Stimulated activated CD4-positive, alpha-beta T cell treated with anti-CD3 and anti-CD28 coated beads, Interleukin-15, amount 100 ng/mL, for 24 hours (primary cell): Measurements from ENCODE around the gene PPFIA1.
"Not testable (repeated sequence)": the region's sequence is repeated elsewhere in the genome, so short reads cannot be mapped to it uniquely, and the experiment has no call there.

Experiments
- DNase-seq: peaks from one replicate; pipeline ENCODE4 v3.0.0-alpha.2; 2020

The PPFIA1 gene

DNA sequence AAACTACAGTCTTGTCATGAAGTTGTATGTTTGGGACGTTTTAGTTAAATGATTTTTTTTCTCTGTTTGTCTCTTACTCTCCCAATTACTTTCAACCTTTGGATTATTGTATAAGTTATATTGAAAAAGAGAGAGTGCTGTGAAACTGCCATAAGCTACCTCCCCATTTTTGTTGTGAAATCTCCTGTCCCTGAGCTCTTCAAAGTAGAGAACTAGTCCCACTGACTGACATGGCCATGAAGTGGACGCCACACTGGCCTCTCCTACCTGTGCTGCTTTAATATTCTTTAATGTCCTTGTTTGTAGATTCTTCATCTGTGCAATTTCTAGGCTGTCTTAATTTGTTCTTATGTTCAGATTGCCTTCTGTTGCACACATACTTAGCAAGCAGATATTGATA, 56.3 kb downstream of the PPFIA1 start:
- DNase-seq, result no peak

DNA sequence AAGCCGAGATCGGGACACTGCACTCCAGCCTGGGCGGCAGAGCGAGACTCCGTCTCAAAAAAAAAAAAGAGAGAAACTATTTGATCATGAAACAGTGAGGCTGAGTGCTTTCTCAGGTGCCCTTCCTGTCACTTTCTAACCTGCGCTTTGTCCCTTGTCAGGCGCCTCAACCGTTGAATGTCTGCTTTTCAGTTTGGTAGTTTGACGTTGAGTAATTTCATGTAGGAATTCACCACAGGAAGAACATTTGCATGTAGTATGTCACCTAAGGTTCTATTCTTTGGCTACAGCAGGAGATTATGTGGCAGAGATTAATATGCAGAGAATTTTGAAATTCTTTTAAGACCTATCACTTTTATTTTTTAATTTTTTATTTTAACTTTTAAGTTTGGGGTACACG, 57.2 kb downstream of the PPFIA1 start:
- DNase-seq, result no peak

DNA sequence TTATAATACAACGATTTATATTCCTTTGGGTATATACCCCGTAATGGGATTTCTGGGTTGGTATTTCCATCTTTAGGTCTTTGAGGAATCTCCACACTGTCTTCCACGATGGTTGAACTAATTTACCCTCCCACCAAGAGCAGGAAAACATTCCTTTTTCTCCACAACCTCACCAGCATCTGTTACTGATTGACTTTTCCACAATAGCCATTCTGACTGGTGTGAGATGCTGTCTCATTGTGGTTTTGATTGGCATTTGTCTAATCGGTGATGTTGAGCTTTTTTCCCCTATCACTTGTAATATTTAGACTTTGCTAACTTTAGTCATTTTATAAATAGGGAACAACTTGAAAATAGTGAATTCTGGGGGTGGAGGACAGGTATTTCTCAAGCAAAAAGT, 58.1 kb downstream of the PPFIA1 start:
- no peak for DNase-seq

DNA sequence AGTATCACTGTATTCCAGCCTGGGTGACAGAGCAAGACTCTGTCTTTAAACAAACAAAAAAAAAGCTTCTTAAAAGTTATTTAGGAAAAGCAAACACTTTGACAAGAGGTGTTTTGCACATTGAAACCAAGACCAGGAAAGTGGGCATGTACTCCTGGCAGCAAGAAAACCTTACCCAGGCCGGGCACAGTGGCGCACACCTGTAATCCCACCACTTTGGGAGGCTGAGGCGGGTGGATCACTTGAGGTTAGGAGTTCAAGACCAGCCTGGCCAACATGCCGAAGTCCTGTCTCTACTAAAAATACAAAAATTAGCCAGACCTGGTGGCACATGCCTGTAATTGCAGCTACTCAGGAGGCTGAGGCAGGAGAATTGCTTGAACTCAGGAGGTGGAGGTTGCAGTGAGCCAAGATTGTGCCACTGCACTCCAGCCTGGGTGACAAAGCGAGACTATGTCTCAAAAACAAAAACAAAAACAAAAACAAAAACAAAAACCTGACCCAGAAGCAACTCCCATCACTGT, 60.9 kb downstream of the PPFIA1 start:
- DNase-seq, result not testable (repeated sequence)

DNA sequence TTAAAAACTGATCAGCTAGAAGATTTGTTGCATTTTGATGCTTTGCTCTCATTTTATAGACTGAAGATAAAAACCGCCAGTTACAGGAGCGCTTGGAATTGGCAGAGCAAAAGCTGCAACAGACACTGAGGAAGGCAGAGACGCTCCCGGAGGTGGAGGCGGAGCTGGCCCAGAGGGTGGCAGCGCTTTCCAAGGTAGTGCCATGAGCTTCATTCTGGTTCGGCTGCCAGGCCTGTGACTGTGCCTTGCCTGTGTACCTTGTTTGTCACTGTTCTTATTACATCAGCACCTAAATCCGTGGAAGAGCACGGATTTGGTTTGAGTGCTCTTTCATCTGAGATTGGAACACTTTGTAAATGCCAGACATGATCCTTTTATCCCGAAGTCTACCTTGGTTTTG, 61.4 kb downstream of the PPFIA1 start:
- no peak for DNase-seq

DNA sequence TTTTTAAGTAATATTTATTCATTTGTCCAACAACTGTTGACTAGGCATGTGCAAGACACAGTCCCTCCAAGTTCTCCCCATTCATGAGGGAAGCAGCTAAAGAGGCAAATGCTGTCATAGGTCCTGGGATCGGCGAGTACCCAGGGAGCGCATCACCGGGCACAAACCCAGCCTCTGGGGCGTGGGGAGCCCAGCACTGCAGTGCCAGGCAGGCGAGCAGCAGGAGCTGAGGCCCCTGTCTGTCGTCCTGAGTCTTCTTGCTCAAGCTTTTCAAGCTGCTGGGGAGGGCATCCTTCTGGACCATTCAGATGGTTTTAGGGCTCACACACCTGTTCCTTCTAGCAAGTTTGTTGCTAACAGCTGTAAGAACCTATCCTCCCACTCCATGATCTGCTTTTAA, 62.1 kb downstream of the PPFIA1 start:
- no peak for DNase-seq

DNA sequence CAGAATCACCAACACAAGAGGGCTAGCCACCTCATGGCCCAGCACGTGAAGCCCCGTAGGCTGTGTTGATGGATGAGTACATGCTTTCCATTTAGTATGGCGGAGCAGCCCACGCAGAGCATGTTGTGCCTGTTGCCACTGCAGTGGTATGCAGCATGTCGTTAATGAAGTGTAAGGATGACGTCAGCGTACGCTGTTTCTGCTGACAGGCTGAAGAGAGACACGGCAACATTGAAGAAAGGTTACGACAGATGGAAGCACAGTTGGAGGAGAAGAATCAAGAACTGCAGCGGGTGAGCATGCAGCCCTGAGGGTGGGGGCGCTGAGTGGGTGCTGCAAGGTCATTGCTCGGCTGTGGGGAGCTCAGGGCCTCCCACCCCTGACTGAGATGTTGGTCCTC, 62.8 kb downstream of the PPFIA1 start:
- DNase-seq, result no peak

DNA sequence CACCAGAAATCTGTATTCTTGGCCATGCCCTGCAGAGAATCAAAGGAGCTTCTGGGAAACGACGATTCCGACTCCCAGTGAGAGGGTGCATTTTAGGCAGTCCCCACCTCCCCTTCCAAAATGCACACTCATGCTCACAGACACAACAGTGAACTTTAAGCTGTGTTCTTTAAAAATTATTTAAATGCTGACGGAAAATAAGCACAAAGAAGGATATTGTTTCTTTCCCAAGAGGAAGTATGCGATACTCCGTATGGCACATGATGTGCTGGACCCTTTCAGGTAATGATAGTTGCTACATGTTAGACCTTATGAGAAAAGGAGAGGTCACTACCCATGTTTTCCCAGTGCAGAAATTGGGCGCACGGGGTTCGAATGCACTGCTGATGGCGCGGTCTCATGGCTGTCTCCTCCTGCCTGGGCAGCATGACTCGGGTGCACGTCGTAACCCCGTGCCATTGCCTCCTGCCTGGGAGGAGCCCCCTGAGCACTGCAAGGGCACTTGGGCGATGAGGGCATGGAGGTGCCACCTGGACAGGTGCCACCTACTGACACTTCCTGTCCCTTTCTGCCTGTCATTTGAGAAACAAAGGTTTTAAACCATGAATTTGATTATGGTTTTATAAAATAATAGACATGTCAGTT, 64.0 kb downstream of the PPFIA1 start:
- DNase-seq, result no peak

DNA sequence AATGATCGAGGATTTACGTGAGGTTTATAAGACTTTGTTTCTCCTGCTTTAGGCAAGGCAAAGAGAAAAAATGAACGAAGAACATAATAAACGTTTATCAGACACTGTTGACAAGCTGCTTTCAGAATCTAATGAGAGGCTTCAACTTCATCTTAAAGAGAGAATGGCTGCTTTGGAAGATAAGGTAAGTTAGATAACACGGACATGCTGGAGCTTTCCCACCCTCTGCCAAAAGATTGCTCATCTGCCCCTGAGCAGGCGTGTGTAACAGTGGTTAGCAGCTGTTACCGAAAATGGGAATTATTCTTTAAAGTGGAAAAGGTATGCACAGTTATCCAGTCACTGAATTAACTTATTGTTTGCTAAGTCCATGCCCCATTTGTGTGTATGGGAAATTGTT, 65.0 kb downstream of the PPFIA1 start:
- DNase-seq, result no peak

DNA sequence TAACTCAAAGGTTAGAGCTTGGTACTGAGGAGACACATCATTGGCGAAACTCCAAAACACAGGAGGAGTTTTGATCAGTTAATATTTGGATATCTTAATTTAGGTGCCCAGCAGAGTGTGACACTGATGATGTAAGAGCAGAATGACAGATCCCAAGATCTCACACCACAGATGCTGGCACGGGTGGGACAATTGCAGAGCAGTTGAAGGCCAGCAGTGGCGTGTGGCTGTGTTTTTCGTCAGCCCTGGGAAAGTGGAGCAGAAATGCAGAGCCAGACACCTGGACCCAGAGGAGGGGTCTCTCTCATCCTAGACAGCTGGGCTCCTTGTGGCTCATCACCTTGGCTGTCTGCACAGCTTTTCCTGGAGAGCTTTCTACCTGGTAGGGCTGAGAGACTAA, 68.1 kb downstream of the PPFIA1 start:
- no peak for DNase-seq

DNA sequence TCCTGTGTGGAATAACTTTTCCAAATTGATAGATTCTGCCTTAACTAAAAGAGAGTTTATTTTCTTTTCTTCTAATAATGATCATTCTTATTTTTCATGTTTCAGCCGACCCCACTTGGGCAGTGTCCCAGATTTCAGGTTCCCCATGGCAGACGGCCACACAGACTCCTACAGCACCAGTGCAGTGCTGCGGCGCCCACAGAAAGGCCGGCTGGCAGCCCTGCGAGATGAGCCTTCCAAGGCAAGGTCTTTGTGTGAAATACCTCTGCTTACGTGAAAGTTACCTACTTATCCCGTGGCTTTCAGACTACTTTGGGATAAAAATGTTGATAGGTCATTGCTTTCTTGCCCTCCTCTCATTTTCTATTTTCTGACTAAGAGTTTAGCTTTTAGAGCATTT, 68.6 kb downstream of the PPFIA1 start:
- no peak for DNase-seq

DNA sequence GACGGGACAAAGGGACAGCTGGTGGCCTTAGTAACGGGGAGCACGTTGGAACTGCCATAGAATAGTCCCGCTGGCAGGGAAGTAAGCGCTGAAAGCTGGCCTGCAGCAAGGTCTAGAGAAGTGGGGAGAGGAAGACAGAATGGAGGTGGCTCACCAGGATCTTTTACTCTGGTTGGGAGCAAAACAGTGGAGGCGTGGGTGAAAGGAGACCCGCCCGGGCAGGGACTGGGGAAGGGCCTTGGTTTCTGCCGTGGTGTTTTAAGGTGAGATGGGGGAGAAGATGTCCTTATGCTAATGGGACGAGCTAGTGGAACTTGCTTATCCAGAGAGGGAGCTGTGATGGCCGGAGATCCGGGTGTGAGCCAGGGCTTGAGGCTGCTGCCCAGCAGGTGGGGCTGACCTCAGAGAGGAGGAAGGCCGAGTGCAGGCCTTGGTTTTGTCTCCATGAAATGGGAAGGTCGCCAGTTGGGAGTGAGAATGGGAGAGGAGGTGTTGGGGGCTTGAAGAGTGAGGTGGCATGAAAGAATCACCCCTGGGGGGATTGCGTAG, 71.5 kb downstream of the PPFIA1 start:
- no peak for DNase-seq

DNA sequence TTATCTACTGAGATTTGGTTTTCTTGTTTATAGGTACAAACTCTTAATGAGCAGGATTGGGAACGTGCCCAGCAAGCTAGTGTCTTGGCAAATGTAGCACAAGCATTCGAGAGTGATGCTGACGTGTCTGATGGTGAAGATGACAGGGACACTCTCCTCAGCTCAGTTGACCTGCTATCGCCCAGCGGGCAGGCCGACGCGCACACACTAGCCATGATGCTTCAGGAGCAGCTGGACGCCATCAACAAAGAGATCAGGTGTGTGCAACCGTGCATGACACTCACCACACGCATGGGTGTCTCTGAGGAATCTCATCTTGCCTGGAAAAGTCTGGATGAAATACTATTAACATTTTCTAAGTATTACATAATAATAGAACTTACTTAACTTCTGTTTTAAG, 73.1 kb downstream of the PPFIA1 start:
- no peak for DNase-seq

DNA sequence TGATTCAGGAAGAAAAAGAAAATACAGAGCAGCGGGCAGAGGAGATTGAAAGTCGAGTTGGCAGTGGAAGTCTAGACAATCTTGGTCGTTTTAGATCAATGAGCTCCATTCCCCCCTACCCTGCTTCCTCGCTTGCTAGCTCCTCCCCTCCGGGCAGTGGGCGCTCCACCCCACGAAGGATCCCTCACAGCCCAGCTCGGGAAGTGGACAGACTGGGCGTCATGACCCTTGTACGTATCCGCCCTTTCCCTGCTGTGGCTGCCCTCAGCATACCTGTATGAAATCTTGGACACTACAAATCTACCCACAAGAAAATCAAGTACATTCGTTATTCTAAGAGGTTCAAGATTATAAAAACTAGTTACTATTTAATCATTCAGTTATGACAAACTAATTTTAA, 77.7 kb downstream of the PPFIA1 start:
- no peak for DNase-seq

DNA sequence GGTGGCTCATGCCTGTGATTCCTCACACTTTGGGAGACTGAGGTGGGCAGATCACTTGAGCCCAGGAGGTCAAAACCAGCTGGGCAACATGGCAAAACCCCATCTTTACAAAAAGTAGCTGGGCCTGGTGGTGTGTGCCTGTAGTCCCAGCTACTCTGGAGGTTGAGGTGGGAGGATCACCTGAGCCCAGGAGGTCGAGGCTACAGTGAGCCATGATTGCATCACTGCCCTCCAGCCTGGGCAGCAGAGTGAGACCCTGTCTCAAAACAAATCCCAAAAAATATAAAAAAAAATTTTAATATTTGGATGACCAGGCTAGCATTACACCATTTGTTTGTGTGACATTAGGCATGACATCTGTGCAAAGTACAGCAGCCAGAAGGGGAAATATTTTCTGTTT, 78.1 kb downstream of the PPFIA1 start:
- DNase-seq, result no peak

DNA sequence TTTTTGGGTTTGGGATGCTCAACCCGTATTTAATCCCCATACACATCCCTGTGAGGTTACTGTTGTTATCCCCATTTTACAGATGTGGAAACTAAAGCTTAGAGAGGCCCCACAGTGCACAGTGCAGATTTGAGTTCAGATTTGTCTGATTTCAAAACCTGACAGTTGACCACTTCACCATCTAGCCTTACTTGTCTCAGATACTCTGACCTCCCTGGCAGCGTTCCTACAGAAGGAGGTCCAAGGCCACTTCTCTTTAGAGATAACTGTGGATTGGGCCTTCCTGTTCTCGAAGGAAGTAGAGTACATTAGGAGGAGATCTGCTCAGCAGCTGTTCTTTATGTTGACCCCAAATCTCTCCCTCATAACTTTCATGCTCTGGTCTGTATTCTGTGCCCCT, 81.2 kb downstream of the PPFIA1 start:
- no peak for DNase-seq

DNA sequence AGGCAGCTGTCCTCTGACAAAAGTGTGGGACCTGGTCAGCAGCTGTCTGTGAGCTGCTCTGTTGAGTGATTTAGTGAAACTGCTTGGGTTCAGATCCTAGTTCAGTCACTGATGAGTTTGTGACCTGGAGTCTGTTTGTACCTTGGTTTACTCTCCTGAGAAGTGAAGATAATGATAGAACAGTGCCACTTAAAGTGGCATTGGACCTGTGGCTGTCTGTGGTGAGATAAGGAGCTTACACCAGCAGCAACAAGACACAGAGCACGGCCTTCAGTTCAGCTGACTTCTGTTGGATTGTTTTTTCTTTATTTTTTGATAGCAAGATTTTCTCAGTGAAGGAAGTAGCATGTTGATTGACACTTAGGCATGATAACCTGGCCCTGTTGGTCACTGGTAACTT, 81.6 kb downstream of the PPFIA1 start:
- no peak for DNase-seq

DNA sequence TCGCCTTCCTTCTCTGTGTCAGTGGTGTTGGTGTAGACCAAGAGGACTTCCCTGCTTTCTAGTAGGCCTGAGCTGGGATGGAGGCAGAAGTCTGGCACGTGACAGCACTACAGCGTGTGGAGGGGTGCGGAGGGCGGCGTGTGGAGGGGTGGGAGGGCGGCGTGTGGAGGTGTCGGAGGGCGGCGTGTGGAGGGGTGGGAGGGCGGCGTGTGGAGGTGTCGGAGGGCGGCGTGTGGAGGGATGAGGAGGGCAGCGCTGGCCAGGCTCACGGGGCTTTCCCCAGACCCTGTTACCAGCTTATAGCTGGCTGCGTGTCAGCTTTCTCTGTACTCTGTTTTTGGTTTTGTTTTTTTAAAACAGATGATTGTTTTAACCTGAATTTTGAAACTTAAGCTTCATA, 82.1 kb downstream of the PPFIA1 start:
- DNase-seq, result no peak

DNA sequence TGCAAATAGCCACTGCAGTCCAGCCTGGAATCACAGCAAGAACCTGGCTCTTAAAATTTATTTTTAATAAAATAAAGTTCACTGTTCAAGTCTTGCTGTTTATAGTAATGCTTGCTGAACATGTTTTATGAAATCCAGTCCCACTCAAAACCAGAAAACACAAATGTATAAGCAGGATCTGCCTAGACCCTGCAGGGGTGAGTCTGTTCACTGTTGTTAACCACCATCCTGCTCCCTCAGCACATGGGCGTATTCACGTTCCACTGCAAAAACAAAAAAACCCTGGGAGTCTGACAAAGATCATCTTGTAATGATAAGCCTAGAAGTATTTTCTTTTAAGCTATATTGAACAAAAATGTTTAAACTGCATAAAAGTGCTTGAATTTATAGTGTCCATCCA, 82.8 kb downstream of the PPFIA1 start:
- DNase-seq, result no peak

DNA sequence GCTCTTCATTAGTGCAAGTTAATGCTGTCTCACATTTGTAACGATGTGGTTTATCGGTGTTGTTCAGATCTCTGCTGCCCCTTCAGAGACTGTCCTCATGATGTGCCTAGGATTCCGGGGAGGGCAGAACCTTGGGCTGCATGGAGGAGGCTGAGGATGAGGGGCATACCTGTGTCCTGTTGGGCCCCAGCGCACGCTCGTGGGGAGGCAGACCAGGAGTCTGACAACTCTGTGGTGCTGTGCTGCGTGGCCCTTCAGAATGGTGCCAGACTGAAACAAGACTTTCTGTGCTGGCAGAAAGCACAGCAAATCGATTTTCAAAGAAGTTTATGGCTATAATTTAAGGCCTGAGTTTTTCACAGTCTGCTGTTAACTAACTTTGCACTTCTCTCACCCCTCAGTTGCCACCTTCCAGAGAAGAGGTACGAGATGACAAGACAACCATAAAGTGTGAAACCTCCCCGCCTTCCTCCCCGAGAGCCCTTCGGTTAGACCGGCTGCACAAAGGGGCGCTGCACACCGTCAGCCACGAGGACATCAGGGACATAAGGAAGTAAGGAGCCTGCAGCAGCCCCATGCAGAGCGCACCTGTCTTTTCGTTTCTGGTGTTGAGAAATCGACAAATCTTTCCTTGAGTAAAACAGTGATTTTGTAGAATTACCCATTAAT, 83.5 kb downstream of the PPFIA1 start:
- DNase-seq, result no peak

DNA sequence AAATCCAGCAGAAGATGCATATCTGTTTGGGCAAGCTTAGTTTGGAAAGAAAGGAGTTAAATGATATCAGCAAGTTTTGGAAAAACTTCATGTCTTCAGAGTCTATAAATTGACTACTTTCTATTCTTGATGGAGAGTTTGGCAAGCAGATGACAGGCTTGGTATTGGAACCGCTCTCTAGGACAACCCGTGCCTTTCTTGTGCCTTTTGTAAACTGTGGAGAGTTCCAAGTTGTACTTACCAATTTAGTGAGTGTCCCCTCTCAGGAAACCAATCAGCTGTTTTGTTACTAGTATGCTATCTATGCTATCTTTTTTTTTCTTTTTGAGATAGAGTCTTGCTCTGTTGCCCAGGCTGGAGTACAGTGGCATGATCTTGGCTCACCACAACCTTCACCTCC, 84.1 kb downstream of the PPFIA1 start:
- no peak for DNase-seq

DNA sequence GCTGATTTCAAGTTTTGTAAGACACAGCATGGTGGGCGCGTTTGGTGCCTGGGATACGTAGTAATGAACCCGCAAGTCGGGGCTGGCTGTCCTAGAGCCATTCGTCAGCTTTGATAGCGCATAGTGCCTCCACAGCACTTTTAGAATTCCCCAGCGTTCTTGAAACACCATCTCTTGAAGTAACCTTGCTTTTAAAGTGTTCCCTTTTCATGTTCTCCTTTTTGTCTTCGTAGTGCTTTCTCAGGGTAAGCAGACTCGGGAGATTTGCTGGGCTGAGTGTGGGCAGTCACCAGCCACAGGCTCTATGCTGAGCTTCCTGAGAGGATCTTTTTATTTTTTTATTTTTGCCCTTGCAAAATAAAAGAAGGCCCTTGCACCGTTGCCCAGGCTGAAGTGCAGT, 88.3 kb downstream of the PPFIA1 start:
- DNase-seq, result no peak

DNA sequence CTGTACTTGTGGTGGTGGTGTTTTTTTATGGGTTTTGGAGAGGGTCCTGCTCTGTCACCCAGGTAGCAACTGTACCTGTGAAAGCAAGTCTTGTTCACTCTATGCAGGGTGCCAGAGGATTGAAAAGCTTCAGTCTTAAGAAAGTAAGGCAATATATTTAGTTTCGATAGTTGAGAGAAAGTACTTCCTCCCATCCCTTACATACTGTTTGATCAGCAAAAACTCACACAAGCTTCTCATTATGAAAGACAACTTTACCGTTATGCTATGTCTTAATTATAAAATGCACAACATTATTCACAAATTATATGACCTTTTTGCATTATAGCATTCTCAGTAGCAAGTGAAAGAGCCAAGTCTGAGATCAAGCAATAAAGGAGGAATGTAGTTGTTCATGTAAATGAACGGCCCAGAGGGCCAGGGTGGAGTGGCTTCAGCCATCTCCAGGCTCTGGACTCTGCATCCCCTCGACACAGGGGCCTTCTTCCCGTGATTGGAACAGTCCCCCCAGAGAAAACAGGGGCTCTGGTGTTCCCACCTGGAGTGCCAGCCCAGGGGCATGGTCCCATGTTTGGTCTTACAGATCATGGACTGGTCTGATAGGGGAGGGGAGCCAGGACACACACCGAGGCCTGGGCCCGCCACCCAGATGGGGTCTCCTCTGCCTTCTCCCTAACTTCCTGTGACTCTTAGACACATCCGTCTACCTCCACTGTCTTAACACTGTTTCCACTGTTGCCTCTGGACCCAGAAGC, 89.1 kb downstream of the PPFIA1 start:
- no peak for DNase-seq

DNA sequence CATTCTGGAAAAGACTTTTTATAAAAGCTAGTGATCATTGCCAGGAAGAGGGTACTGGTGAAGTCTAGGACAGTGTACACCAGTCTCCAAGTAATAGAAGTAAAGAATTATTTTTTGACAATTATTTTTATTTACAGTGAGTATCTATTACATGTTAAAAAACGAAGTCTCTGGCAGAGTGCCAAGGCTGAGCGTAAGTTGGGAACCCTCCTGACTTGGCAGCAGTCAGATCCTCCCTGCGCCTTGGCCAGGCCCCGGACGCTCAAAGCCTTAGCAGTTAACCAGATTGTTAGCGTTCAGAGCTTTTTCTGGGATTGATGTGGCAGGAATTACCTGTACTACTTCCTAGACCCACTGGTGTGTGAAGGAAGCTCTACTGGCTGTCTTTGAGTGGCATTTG, 89.7 kb downstream of the PPFIA1 start:
- no peak for DNase-seq
